ENCODE results near the gene NF2.

Gene NF2

GRCh38 chr22:29741926-29742325 is 138.5 kb downstream of the NF2 start:
- Histone ChIP-seq H3K4me3 (ENCODE audit: low read length) (no peak overlapping the region), H3K27ac (ENCODE audit: low read length) (no peak overlapping the region), H3K9ac (ENCODE audit: low read length) (no peak overlapping the region), H3K27me3 (ENCODE audit: control insufficient read depth, insufficient read depth, low read length) (no peaks in the 10 kb centered on the region), H3K4me1 (ENCODE audit: control insufficient read depth, low read depth, low read length) (no peaks in the 10 kb centered on the region), H3K36me3 (ENCODE audit: control insufficient read depth, low read depth, low read length) (no peaks in the 10 kb centered on the region), H3K9me3 (ENCODE audit: control insufficient read depth, low read depth, low read length) (no peaks in the 10 kb centered on the region)

GRCh38 chr22:29742326-29742725 is 138.9 kb downstream of the NF2 start:
- H3K4me1 ChIP-seq (ENCODE audit: control insufficient read depth, low read depth, low read length) = no peaks in the 10 kb centered on the region
- no peak overlapping the region for H3K9ac ChIP-seq (ENCODE audit: low read length)
- no peaks in the 10 kb centered on the region for H3K9me3 ChIP-seq (ENCODE audit: control insufficient read depth, low read depth, low read length)
- H3K4me3 ChIP-seq (ENCODE audit: low read length) = no peak overlapping the region
- H3K27me3 ChIP-seq (ENCODE audit: control insufficient read depth, insufficient read depth, low read length) = no peaks in the 10 kb centered on the region
- H3K36me3 ChIP-seq (ENCODE audit: control insufficient read depth, low read depth, low read length) = no peaks in the 10 kb centered on the region
- no peak overlapping the region for H3K27ac ChIP-seq (ENCODE audit: low read length)

- H3K27ac ChIP-seq (ENCODE audit: low read length) = no peak overlapping the region
- H3K4me3 ChIP-seq (ENCODE audit: low read length) = no peak overlapping the region
- H3K9me3 ChIP-seq (ENCODE audit: control insufficient read depth, low read depth, low read length) = no peaks in the 10 kb centered on the region
- no peaks in the 10 kb centered on the region for H3K36me3 ChIP-seq (ENCODE audit: control insufficient read depth, low read depth, low read length)
- no peak overlapping the region for H3K9ac ChIP-seq (ENCODE audit: low read length)
- no peaks in the 10 kb centered on the region for H3K4me1 ChIP-seq (ENCODE audit: control insufficient read depth, low read depth, low read length)
- H3K27me3 ChIP-seq (ENCODE audit: control insufficient read depth, insufficient read depth, low read length) = no peaks in the 10 kb centered on the region
Observed at GRCh38 chr22:29744902-29745301, 141.5 kb downstream of the NF2 start.

GRCh38 chr22:29747832-29748231 is 144.4 kb downstream of the NF2 start:
- H3K9ac ChIP-seq (ENCODE audit: low read length) = no peak overlapping the region

More at GRCh38 chr22:29747832-29748231, 144.4 kb downstream of the NF2 start:
- Histone ChIP-seq H3K9me3 (ENCODE audit: control insufficient read depth, low read depth, low read length) (no peaks in the 10 kb centered on the region), H3K27me3 (ENCODE audit: control insufficient read depth, insufficient read depth, low read length) (no peaks in the 10 kb centered on the region), H3K4me3 (ENCODE audit: low read length) (no peak overlapping the region), H3K27ac (ENCODE audit: low read length) (no peak overlapping the region), H3K36me3 (ENCODE audit: control insufficient read depth, low read depth, low read length) (no peaks in the 10 kb centered on the region), H3K4me1 (ENCODE audit: control insufficient read depth, low read depth, low read length) (no peaks in the 10 kb centered on the region)

Data from iPS-18a (cell line).